Renal cortical epithelial cell (primary cell): ENCODE data around the gene APLP1. TPM values are rescaled to one million over a fixed set of nuclear protein-coding genes. Genes with fewer than 3 reads are reported as not detected.
A peak's percentile ranks its signal among the peaks of the same experiment; 100 is the strongest.
"Not testable (repeated sequence)": the region's sequence is repeated elsewhere in the genome, so short reads cannot be mapped to it uniquely, and the experiment has no call there.

Experiments
- DNase-seq: peaks from one replicate; pipeline ENCODE4 v3.0.0-alpha.2; 2011; ENCODE audit warnings: low read depth
- total RNA-seq: library from RNA; depleted of rRNA; stranded (reverse); fragments of >200 nt; gene quantifications from 2 replicates; pipeline ENCODE4 v1.2.3, GENCODE V29; 2014

Gene APLP1
- total RNA-seq, 1 donor from 2014 or later, result 2.9 TPM

GRCh38 chr19:35882114-35882832 is 13.9 kb downstream of the APLP1 start:
- peak; percentile 76 for DNase-seq

GRCh38 chr19:35883882-35884281 is 15.5 kb downstream of the APLP1 start:
- no peak for DNase-seq

- DNase-seq, result no peak
These were observed 16.9 kb downstream of the APLP1 start for GRCh38 chr19:35885225-35885738.

- DNase-seq, result no peak
These were observed 17.5 kb downstream of the APLP1 start for GRCh38 chr19:35885904-35886303.

- no peak for DNase-seq
These were observed 18.8 kb downstream of the APLP1 start for GRCh38 chr19:35887197-35887596.

DNA sequence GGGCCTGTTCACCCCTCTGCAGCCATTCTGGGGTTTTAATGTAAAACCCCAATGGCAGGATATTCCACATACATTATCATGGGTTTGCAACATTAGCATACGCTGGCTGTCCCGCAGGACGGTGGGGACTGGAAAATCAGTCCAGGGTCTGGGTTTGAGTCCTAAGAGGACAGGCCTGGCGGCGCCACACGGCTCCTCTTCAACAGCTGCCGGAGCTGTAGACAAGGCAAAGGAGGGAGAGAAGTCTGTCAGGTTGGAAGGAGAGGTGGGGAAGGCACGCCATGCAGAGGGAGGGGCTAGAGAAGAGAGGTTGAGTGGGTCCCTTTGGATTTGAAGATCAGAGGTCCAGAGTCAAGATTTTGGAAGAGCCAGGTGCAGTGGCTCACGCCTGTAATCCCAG is 20.0 kb downstream of the APLP1 start:
- no peak for DNase-seq

GRCh38 chr19:35889370-35890112 is 21.2 kb downstream of the APLP1 start:
- DNase-seq, result no peak

DNA sequence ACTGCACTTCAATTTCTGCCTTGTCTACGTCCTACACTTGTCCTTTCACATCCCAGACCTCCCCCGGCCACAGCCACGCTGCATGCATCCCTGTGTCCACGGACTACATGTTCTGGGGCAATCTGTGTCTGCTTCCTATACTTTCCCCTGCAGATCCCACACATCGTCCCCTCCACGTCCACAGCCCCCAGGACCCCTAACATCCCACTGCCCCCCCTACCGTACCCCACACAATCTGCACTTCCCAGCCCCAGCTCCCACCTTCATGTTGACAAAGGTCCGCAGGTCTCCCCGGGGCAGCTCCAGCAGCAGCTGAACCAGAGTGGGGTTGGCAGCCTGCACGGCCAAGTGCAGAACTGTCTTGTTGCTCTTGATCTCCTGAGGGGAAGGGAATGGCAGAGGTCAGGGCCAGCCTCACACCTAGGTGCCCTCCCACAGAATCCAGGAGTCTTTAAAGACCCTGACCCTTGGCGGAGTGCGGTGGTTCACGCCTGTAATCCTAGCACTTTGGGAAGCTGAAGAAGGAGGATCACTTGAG is 21.8 kb downstream of the APLP1 start:
- no peak for DNase-seq

DNA sequence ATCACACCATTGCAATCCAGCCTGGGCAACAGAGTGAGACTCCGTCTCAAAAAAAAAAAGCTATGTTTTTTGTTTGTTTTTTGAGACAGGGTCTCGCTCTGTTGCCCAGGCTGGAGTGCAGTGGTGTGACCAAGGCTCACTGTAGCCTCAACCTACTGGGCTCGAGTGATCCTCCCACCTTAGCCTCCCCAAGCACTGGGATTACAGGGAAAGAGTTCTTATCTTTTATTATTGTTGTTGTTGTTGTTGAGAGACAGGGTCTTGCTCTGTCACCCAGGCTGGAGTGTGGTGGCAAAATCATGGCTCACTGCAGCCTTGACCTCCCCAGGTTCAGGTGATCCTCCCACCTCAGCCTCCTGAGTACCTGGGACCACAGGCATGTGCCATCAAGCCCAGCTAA is 23.4 kb downstream of the APLP1 start:
- not testable (repeated sequence) for DNase-seq

GRCh38 chr19:35894342-35894741 is 26.0 kb downstream of the APLP1 start:
- DNase-seq, result no peak

DNA sequence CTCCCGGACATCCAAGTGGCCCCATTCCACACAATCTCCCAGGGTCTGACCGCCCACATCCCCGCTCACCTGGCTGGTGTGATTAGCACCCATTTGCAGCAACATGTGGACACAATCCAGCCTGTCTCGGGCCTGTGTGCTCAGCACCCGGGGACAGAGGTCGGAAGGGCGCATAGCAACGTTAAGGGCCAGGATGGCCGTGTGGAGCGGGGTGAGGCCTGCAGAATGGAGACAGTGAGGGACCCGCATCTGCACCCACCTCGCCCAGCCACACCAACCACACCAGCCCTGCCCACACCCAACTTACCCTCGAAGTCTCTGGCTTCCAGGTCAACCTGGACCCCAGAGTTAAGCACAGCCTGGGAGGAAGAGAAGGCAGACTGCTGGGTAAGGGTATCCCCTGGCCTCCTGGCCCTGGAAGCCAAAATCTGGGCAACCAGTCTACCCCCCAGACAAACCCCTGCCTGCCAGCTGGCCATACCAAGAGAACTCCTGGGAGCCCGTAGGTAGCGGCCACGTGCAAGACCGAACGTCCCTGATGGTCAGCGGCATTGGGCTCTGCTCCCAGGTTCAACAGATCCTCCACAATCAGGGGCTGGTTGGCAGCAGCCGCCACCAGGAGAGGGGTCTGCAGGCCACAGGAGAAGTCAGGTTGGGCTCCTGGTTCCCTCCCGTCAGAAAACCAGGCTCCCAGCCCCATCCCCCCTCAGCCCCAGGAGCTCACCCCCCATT is 27.7 kb downstream of the APLP1 start:
- no peak for DNase-seq

DNA sequence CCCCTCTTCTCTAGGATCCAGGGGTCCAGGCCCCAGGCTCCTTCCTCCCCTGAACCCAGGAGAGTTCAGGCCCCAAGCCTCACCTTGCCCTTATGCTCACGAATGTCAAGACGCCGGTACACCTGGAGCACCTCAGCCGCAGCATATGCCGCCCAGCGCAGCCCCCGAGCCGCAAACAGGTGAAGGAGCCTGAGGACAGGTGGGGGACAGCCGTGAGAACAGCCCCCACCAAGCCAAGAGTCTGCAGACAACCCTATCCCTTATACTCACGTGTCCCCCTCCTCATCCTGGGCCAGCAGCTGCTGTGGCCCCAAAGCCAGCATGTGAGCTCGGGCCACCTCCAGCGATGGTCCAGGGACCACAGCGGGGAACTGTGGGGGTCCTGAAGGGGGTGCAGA is 28.3 kb downstream of the APLP1 start:
- DNase-seq, result no peak

GRCh38 chr19:35897706-35898451 is 29.5 kb downstream of the APLP1 start:
- no peak for DNase-seq

GRCh38 chr19:35898499-35898809 is 30.1 kb downstream of the APLP1 start:
- DNase-seq, result no peak

GRCh38 chr19:35899547-35900214 is 31.3 kb downstream of the APLP1 start:
- peak; percentile 76 for DNase-seq

- DNase-seq, result peak; percentile 73
These were observed 32.8 kb downstream of the APLP1 start for GRCh38 chr19:35901055-35901644.

DNA sequence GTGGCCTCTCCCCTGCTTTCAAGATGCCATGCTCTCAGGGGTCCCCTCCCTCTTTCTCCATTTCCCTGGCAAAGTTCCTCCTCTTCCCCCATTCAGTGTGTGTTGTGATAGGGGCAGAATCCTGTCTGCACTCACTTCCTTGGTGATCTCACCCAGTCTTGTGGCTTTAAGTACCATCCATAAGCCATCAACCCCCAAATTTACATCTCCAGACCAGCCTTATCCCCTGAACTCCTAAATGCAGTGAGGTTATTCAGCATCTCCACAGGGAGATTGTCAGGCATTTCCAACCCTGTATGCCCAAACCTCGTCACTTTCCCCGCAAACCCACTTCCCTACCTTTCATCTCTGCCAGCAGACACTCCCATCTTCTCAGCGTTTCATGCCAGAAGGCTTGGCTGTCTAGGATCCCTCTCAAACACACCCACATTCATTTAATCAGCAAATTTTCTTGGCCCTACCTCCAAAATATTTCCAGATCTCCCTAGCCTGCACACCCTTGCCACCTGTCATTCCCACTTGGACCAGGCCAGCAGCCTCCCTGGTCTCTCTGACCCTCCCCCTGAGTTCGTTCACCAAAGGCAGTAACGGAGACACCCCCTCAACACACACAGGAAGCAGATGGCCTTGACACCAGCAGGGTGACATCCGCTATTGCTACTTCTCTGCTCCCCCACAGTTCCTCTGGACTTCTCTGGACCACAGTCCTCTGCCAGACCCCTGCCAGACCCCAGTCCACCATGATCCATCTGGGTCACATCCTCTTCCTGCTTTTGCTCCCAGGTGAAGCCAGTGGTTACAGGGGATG is 33.7 kb downstream of the APLP1 start, which contains the start of gene HCST:
HCST (plus strand) TSS at position 676 of the 808 bp plus-strand sequence; CDS start at position 741, 65 bp downstream.
- DNase-seq, result no peak

GRCh38 chr19:35902870-35903475 is 34.6 kb downstream of the APLP1 start:
- DNase-seq, result no peak

- DNase-seq, result peak; percentile 46
These were observed 35.3 kb downstream of the APLP1 start for GRCh38 chr19:35903550-35904179.
